Measurements from ENCODE around the gene USE1.

DNA sequence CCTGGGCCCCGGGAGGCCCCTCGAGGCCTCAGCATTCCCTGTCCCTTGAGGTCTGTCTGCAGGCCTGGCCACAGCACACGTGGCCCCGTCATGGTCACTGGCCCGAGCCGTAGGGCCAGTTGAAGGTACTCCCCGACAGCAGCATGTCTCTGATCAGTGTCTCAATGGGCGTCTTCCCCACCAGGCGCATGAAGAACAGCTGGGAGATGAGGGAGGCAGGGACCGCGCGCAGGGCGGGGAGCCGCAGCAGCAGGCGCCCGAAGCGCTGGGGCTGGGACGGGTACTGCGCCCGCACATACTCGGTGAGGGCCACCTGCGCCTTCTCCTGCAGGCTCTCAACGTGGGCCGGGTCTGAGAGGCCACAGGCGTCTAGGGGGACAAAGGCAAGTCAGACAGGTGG, 17.1 kb downstream of the USE1 start:
- TF ChIP-seq CTCF (IDR thresholded peaks at IDR 0.05) = no peak
- TF ChIP-seq POLR2A (IDR thresholded peaks at IDR 0.05) = no peak

All from breast epithelium (tissue), 3 donors.